Loucy (cell line): ENCODE data around the gene MSMP.

Experiments used
- H2AFZ ChIP-seq: fragments of 200-600 bp; sonication (generic); 2 replicates; pipeline ENCODE4 v1.6.0; 2016; ENCODE audit warnings: antibody characterized with exemption, mild to moderate bottlenecking, low read length, moderate library complexity
- H3F3A ChIP-seq: fragments of 200-600 bp; 2 replicates; pipeline ENCODE4 v1.6.0; 2016; ENCODE audit warnings: antibody characterized with exemption, low read depth, mild to moderate bottlenecking
- H3K27me3 ChIP-seq: fragments of 200-600 bp; sonication (generic); 2 replicates; pipeline ENCODE4 v1.6.1; 2014; ENCODE audit warnings: low read length, mild to moderate bottlenecking; ENCODE audit not compliant: insufficient read depth, poor library complexity, severe bottlenecking
- H3K36me3 ChIP-seq: fragments of 200-600 bp; sonication (generic); 2 replicates; pipeline ENCODE4 v1.6.1; 2016; ENCODE audit warnings: low read length; ENCODE audit not compliant: insufficient read depth
- H3K4me1 ChIP-seq: fragments of 200-600 bp; sonication (generic); 2 replicates; pipeline ENCODE4 v1.5.1; 2014; ENCODE audit warnings: low read length, mild to moderate bottlenecking; ENCODE audit not compliant: insufficient read depth, poor library complexity, severe bottlenecking
- H3K4me2 ChIP-seq: fragments of 200-600 bp; sonication (generic); 2 replicates; pipeline ENCODE4 v1.6.0; 2014; ENCODE audit warnings: antibody characterized with exemption, low read length, low read depth, mild to moderate bottlenecking; ENCODE audit not compliant: poor library complexity, severe bottlenecking
- H3K4me3 ChIP-seq: fragments of 200-600 bp; sonication (generic); 2 replicates; pipeline ENCODE4 v1.5.1; 2014; ENCODE audit warnings: low read length, mild to moderate bottlenecking, mixed read lengths; ENCODE audit not compliant: poor library complexity, severe bottlenecking
- H3K79me2 ChIP-seq: fragments of 200-600 bp; sonication (generic); 2 replicates; pipeline ENCODE4 v1.6.1; 2014; ENCODE audit warnings: low read length; ENCODE audit not compliant: insufficient read depth
- H3K9ac ChIP-seq: fragments of 200-600 bp; sonication (generic); 2 replicates; pipeline ENCODE4 v1.6.0; 2014; ENCODE audit warnings: mild to moderate bottlenecking, low read depth, low read length, moderate library complexity; ENCODE audit not compliant: poor library complexity, severe bottlenecking
- H3K9me2 ChIP-seq: fragments of 200-600 bp; sonication (generic); replicated peaks from 2 replicates; pipeline ENCODE4 v1.6.1; 2016; ENCODE audit warnings: low read depth, low read length, mixed read lengths
- H3K9me3 ChIP-seq: fragments of 200-600 bp; sonication (generic); 2 replicates; pipeline ENCODE4 v1.6.1; 2014; ENCODE audit warnings: mild to moderate bottlenecking, antibody characterized with exemption, low read length, low read depth; ENCODE audit not compliant: insufficient read depth
- H4K20me1 ChIP-seq: fragments of 200-600 bp; sonication (generic); 2 replicates; pipeline ENCODE4 v1.6.0; 2014; ENCODE audit warnings: antibody characterized with exemption, low read length, mild to moderate bottlenecking; ENCODE audit not compliant: insufficient read depth, poor library complexity, severe bottlenecking
- CTCF ChIP-seq: fragments of 200-600 bp; sonication (generic); conservative IDR thresholded peaks from 2 replicates; pipeline ENCODE4 v1.5.1; 2014; ENCODE audit warnings: mild to moderate bottlenecking, antibody characterized with exemption, low read length
- EZH2phosphoT487 ChIP-seq: fragments of 200-600 bp; IDR thresholded peaks from 2 replicates; pipeline ENCODE4 v1.6.1; 2018; ENCODE audit warnings: antibody characterized with exemption, mild to moderate bottlenecking, moderate library complexity, borderline replicate concordance

Gene MSMP

GRCh38 chr9:35798658-35799374 lies 44.7 kb upstream of the MSMP start:
- no peak overlapping the region for H3K4me2 ChIP-seq
- H3K36me3 ChIP-seq, result peaks cover 10% of the 10 kb centered on the region; the same call in 1 of the 2 replicates
- H2AFZ ChIP-seq, result no peak overlapping the region
- H3K9ac ChIP-seq, result no peak overlapping the region
- no peaks in the 10 kb centered on the region for H3K9me2 ChIP-seq
- no peaks in the 10 kb centered on the region for H3K27me3 ChIP-seq
- no peak overlapping the region for H3K4me3 ChIP-seq
- H3K4me1 ChIP-seq, result peaks cover 16% of the 10 kb centered on the region
- no peaks in the 10 kb centered on the region for H3K79me2 ChIP-seq
- no peaks in the 10 kb centered on the region for H3F3A ChIP-seq
- H4K20me1 ChIP-seq, result no peaks in the 10 kb centered on the region
- H3K9me3 ChIP-seq, result no peaks in the 10 kb centered on the region
- no peak for TF ChIP-seq EZH2phosphoT487
- no peak for TF ChIP-seq CTCF

GRCh38 chr9:35797311-35798109 lies 43.4 kb upstream of the MSMP start:
- Histone ChIP-seq H3K36me3 (peaks cover 12% of the 10 kb centered on the region; the same call in 1 of the 2 replicates), H3K9ac (no peak overlapping the region), H3K9me3 (no peaks in the 10 kb centered on the region), H3K79me2 (no peaks in the 10 kb centered on the region), H3K4me1 (peaks cover 16% of the 10 kb centered on the region), H3K4me3 (no peak overlapping the region), H3K27me3 (no peaks in the 10 kb centered on the region), H3K9me2 (no peaks in the 10 kb centered on the region), H4K20me1 (no peaks in the 10 kb centered on the region), H2AFZ (no peak overlapping the region), H3K4me2 (no peak overlapping the region), H3F3A (no peaks in the 10 kb centered on the region)
- TF ChIP-seq EZH2phosphoT487, result no peak
- no peak for TF ChIP-seq CTCF

- Histone ChIP-seq H4K20me1 (no peaks in the 10 kb centered on the region), H3K9me3 (no peaks in the 10 kb centered on the region), H3K9ac (no peak overlapping the region), H3F3A (no peaks in the 10 kb centered on the region), H3K27me3 (no peaks in the 10 kb centered on the region), H2AFZ (no peak overlapping the region), H3K4me1 (peaks cover 16% of the 10 kb centered on the region), H3K79me2 (no peaks in the 10 kb centered on the region), H3K4me3 (no peak overlapping the region), H3K9me2 (no peaks in the 10 kb centered on the region), H3K36me3 (peaks cover 6% of the 10 kb centered on the region; the same call in 1 of the 2 replicates), H3K4me2 (no peak overlapping the region)
- no peak for TF ChIP-seq CTCF
- TF ChIP-seq EZH2phosphoT487, result no peak
Measured at GRCh38 chr9:35795695-35796094, 41.6 kb upstream of the MSMP start.
